Heart left ventricle (tissue), 16 donors: ENCODE results near the gene PIP5K1A. TPM values are rescaled to one million over a fixed set of nuclear protein-coding genes. Genes with fewer than 3 reads are reported as not detected.

ENCODE experiments used
- ATAC-seq, 4 donors: fragments of 200-7000 bp; cut with Tn5 transposase; one replicate each; pipeline ENCODE4 v1.9.1; 2020 to 2022; ENCODE audit warnings: moderate library complexity in 4 of 4, mild to moderate bottlenecking in 3 of 4, moderate number of reproducible peaks in 1 of 4
- DNase-seq, 5 donors: peaks; one replicate each; pipeline ENCODE4 v3.0.0-alpha.2; 2020
- H3K27ac ChIP-seq, 12 donors: fragments of 200-600 bp; sonication (generic) in 4 of 12; one replicate each; pipeline versions ENCODE4 v1.5.0 to v1.8.0; 2016 to 2022; ENCODE audit warnings: mild to moderate bottlenecking in 2 of 12
- H3K27me3 ChIP-seq, 9 donors: fragments of 200-600 bp; sonication (generic) in 2 of 9; one replicate each; pipeline versions ENCODE4 v1.5.1 to v1.8.0; 2016 to 2022; ENCODE audit warnings: mild to moderate bottlenecking in 3 of 9
- H3K36me3 ChIP-seq, 9 donors: fragments of 200-600 bp; sonication (generic) in 2 of 9; one replicate each; pipeline versions ENCODE4 v1.5.0 to v1.8.0; 2018 to 2022; ENCODE audit warnings: mild to moderate bottlenecking in 2 of 9
- H3K4me1 ChIP-seq, 12 donors: fragments of 200-600 bp; sonication (generic) in 4 of 12; one replicate each; pipeline versions ENCODE4 v1.5.0 to v1.8.0; 2016 to 2022; ENCODE audit warnings: mild to moderate bottlenecking in 3 of 12
- H3K4me3 ChIP-seq, 12 donors: fragments of 200-600 bp; sonication (generic) in 4 of 12; one replicate each; pipeline versions ENCODE4 v1.5.0 to v1.8.0; 2017 to 2022; ENCODE audit warnings: mild to moderate bottlenecking in 9 of 12, moderate library complexity in 4 of 12
- H3K9me3 ChIP-seq, 12 donors: fragments of 200-600 bp; sonication (generic) in 4 of 12; one replicate each; pipeline versions ENCODE4 v1.5.0 to v1.8.0; 2016 to 2022; ENCODE audit warnings: mild to moderate bottlenecking in 1 of 12
- CTCF ChIP-seq, 12 donors: fragments of 200-600 bp; sonication (generic) in 4 of 12; IDR thresholded peaks; one replicate each; pipeline versions ENCODE4 v1.5.0 to v1.8.0; 2018 to 2022; ENCODE audit warnings: antibody characterized with exemption in 12 of 12, mild to moderate bottlenecking in 5 of 12
- POLR2A ChIP-seq, 2 donors: fragments of 450-650 bp; IDR thresholded peaks; one replicate each; pipeline ENCODE4 v1.6.1; 2017; ENCODE audit warnings: antibody characterized with exemption in 2 of 2, mild to moderate bottlenecking in 2 of 2, moderate library complexity in 2 of 2
- WGBS, 4 donors: extraction: QIAGEN DNeasy Blood & Tissue Kit in 2 of 4; methylation state at CpG; one replicate each; pipeline versions ENCODE4 v1.1.5 to v1.1.7; 2013 to 2018; 5-methylcytosine and 5-hydroxymethylcytosine counted together
- intact Hi-C, 10 donors: fragments of 100-400 bp; cut with DNase I; formaldehyde crosslinking; loops; one replicate each; pipeline versions ENCODE4 v1.11.1 to v1.14.2; 2022
- polyA plus RNA-seq, 2 donors: library from polyadenylated mRNA; stranded (reverse); fragments of 200-250 nt; gene quantifications; one replicate each; pipeline ENCODE4 v1.2.3, GENCODE V29; 2013
- total RNA-seq, 9 donors: library from RNA; depleted of rRNA in 2 of 9; stranded (reverse); fragments of >200 nt in 2 of 9; fragmentation: NEBNext Ultra II Directional in 3 of 9; extraction: Animal tissue kit (Norgen Biotek cat#: 25700) in 3 of 9; gene quantifications; one replicate each; pipeline versions ENCODE4 v1.1.0 to v1.2.4, GENCODE V29; 2016 to 2023
- donor health status: ischemic (EF 13 %, LVEDD 7.1; RV severe dilation, severe dysfunction).
- donor health status: healthy with polysubstance abuse.
- donor health status: DM: no; HTN: yes; CAD: no.
- donor health status: DM: no; HTN: no; CAD: no.
- donor health status: ischemic (EF 25% LVEDD 6.9; RV normal size, moderate dysfunction).
- donor health status: ischemic (EF 25% LVEDD 5.7; RV mildly dilated, moderate dysfunction).
- donor health status: healthy.
- donor health status: DM: yes; HTN: yes; CAD: no.
- donor health status: ischemic (EF 35%, LVEDD 5.7; RV mildly dilated, moderate dysfunction).
- donor health status: nonischemic (EF 11% LVEDD 7.7; RV severe dilation, severe dysfunction).
- donor health status: DM: yes; HTN: yes; CAD: no.
- donor health status: PGD.
- donor health status: ischemic (EF 29% LVEDD 5.4; RV normal size, mild dysfunction).
- donor health status: nonischemic (EF 23%, LVEDD 6.1; RV moderate dilation, normal function).

PIP5K1A gene
- total and polyA plus RNA-seq, 11 donors, result 20.5 to 48.8 (median 36.5) TPM

DNA sequence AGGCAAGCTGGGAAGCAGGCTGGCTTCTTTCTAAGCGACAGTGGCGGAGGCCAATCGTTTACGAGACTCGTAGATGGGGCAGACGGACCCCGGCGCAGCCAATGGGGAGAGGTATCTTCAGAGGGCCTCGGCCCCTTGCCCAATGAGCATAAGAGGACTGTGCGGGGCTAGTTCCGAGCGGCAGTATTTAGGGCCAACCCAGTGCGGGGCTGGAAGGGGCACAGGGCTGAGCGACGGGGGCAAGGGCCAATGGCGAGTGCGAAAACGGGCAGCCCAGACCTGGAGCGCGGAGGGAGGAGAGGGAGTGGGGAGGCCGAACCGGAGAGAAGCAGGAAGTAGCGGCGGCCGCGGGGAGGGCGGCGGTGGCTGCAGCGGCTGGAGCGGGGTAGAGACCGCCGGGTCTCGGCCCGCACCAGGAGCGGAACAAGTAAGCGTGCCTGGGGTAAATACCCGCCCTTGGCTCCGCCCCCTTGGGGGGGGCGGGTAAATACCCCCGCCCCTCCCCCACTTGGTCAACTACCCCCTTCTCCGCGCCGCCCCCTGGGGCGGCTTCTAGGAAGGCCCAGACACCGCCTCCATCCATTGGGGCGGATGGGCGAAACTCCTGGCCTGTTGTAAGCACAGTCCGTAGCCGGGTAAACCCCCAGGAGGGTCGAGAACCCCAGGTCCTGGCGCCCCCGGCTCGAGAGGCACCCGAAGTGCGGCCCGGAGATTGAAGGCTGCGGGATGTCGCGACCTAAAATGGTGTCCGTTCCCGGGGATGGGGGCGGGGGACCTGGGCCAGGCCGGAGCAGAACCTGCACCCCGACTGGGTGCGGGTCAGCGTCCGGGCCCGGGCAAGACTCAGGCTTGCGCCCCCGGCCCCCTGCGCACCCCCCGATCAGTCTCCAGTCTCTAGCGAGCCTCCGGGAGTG, 83.9 kb downstream of the PIP5K1A start, which contains the start of gene ZNF687:
Gene ZNF687 (plus strand): TSS at position 331 of the 914 bp plus-strand sequence. CDS start 3,993 bp downstream, outside the sequence.
- Histone ChIP-seq H3K9me3 (no peaks in the 10 kb centered on the region), H3K4me1 (peaks cover 0 to 37% (median 14%) of the 10 kb centered on the region in 12 donors), H3K27me3 (no peaks in the 10 kb centered on the region), H3K4me3 (peak within 1 kb of the TSS; percentile 71 to 98 (median 90)), H3K27ac (peak within 1 kb of the TSS; percentile 92 to 100 (median 98)), H3K36me3 (peaks cover 0 to 25% (median 16%) of the 10 kb centered on the region in 9 donors)
- intact Hi-C loops, result loop anchor here in 1 of 10 donors (1.0 to 5.0 kb wide), 4 partner anchors 28 to 117 kb away; partner anchors contain the start of genes PI4KB, PSMB4, PSMD4 and RFX5
- 0 to 1% (median 1%) methylated on average over 50 to 74 of the region's 74 CpGs for WGBS, 4 donors
- ATAC-seq, result peak; percentile 91 to 98 (median 94)
- peak in 1 of 2 donors; percentile 78 for TF ChIP-seq POLR2A (IDR thresholded peaks at IDR 0.05)
- TF ChIP-seq CTCF (IDR thresholded peaks at IDR 0.05), result no peak
- DNase-seq, result peak; percentile 100

DNA sequence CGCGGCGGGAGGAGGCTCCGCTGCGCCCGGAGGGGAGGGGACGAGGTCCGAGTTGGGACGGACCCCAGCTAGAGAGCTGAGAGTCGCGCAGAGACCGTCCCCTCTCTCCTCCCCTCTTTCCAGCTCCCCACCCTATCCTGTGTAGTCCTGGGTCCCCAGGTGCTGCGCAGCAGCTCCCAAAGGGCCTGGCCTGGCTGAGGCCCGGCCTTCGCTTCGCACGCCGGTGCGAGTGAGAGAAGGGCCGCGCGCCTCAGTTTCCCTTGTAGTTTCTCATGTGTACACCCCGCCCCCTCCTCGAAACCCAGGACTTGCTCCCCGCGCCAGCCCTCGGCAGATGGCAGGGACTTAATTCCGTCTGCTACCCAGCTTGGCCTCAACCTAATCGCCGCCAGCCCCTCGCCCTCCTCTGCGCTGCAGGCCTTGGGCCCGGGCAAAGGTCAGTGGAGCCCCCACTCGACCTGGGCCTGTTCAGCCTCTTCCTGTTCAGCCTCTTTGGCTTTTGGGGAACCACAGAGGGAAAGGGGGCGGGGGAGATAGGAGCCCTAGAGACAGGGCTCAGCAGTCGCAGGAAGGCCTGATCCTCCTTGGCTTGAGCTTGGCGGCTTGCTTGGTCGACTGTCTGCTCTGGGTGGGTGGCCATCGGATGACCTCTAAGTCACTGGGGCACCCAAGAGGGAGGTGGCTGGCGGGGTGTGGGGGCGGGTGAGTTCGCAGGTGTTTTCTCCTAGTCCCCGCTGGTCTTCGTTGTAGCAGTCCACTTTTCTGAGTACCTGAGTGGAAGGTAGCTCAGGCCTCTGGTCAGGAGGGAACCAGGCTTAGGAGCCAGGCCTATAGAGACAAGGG, 84.8 kb downstream of the PIP5K1A start:
- no peaks in the 10 kb centered on the region for H3K9me3 ChIP-seq
- TF ChIP-seq CTCF (IDR thresholded peaks at IDR 0.05) (no peak), POLR2A (IDR thresholded peaks at IDR 0.05) (no peak)
- H3K4me1 ChIP-seq, result peaks cover 0 to 29% (median 14%) of the 10 kb centered on the region in 12 donors
- H3K4me3 ChIP-seq, result peak overlapping the region; percentile 71 to 98 (median 90)
- intact Hi-C loops, result loop anchor here in 1 of 10 donors (1.0 to 5.0 kb wide), 3 partner anchors 44 to 116 kb away; partner anchors contain the start of genes PI4KB, PSMB4 and RFX5
- peaks cover 0 to 34% (median 25%) of the 10 kb centered on the region in 9 donors for H3K36me3 ChIP-seq
- peak overlapping the region; percentile 59 to 100 (median 98) for H3K27ac ChIP-seq
- H3K27me3 ChIP-seq, result no peaks in the 10 kb centered on the region
- WGBS, 4 donors, result 7 to 12% (median 10%) methylated on average over 19 to 44 of the region's 44 CpGs
- ATAC-seq, result peak in 2 of 4 donors; percentile 0
- peak in 4 of 5 donors; percentile 41 to 70 (median 46) for DNase-seq

- no peaks in the 10 kb centered on the region for H3K27me3 ChIP-seq
- no peaks in the 10 kb centered on the region for H3K9me3 ChIP-seq
- intact Hi-C loops, result loop anchor here in 1 of 10 donors (5.0 kb wide), 2 partner anchors 43 to 63 kb away; partner anchors contain the start of genes PI4KB and RFX5
- ATAC-seq (no peak), DNase-seq (no peak)
- peaks cover 0 to 44% (median 35%) of the 10 kb centered on the region in 9 donors for H3K36me3 ChIP-seq
- WGBS, 4 donors, result 62 to 74% (median 67%) methylated on average over 2 of the region's 2 CpGs
- peak overlapping the region in 9 of 12 donors; percentile 92 to 100 (median 98) for H3K27ac ChIP-seq
- no peak for TF ChIP-seq POLR2A (IDR thresholded peaks at IDR 0.05)
- no peak for TF ChIP-seq CTCF (IDR thresholded peaks at IDR 0.05)
- H3K4me1 ChIP-seq, result peaks cover 0 to 29% (median 14%) of the 10 kb centered on the region in 12 donors
- H3K4me3 ChIP-seq, result peak overlapping the region in 4 of 12 donors; percentile 84 to 98 (median 93)
Observed at GRCh38 chr1:151284013-151284577, 85.7 kb downstream of the PIP5K1A start.
